Ectodermal cell (in vitro differentiated cells): ENCODE measurements around the gene COX8A. TPM values are rescaled to one million over a fixed set of nuclear protein-coding genes. Genes with fewer than 3 reads are reported as not detected.

Experiments used
- H3K27ac ChIP-seq: 2 replicates; pipeline ENCODE4 v1.7.0; 2013; ENCODE audit warnings: mild to moderate bottlenecking, low read depth, low read length; ENCODE audit not compliant: insufficient read depth, poor library complexity, severe bottlenecking
- H3K27me3 ChIP-seq: 2 replicates; pipeline ENCODE4 v1.7.0; 2013; ENCODE audit warnings: mild to moderate bottlenecking, low read length; ENCODE audit not compliant: insufficient read depth, control insufficient read depth, poor library complexity, severe bottlenecking
- H3K36me3 ChIP-seq: one replicate; pipeline ENCODE4 v1.7.0; 2013; ENCODE audit warnings: low read length; ENCODE audit not compliant: control insufficient read depth, insufficient read depth
- H3K4me1 ChIP-seq: one replicate; pipeline ENCODE4 v1.7.0; 2013; ENCODE audit warnings: low read length; ENCODE audit not compliant: control insufficient read depth, insufficient read depth
- H3K4me3 ChIP-seq: 2 replicates; pipeline ENCODE4 v1.7.0; 2013; ENCODE audit warnings: low read depth, low read length, control low read depth; ENCODE audit not compliant: insufficient read depth
- H3K9me3 ChIP-seq: 2 replicates; pipeline ENCODE4 v1.7.0; 2013; ENCODE audit warnings: mild to moderate bottlenecking, low read length, moderate library complexity; ENCODE audit not compliant: control insufficient read depth
- WGBS, 2 experiments: methylation state at CpG; one replicate each; pipeline ENCODE4 v1.1.7; 2013; ENCODE audit warnings: missing lambda C conversion rate in 2 of 2; 5-methylcytosine and 5-hydroxymethylcytosine counted together
- polyA plus RNA-seq, 4 experiments: library from polyadenylated mRNA; stranded (reverse); fragments of 50-300 nt; gene quantifications; one replicate each; pipeline ENCODE4 v1.2.3, GENCODE V29; 2013

Gene COX8A
- polyA plus RNA-seq (2013, experiment 1 of 4) = 278 TPM
- 266 TPM for polyA plus RNA-seq (2013, experiment 2 of 4)
- polyA plus RNA-seq (2013, experiment 3 of 4) = 286 TPM
- polyA plus RNA-seq (2013, experiment 4 of 4) = 315 TPM

- peak within 1 kb of the TSS; percentile 88 for H3K27ac ChIP-seq
- WGBS, 2 experiments = 1% methylated on average over 67 of the region's 67 CpGs
- H3K36me3 ChIP-seq = no peaks in the 10 kb centered on the region
- H3K9me3 ChIP-seq = no peaks in the 10 kb centered on the region
- peak within 1 kb of the TSS; percentile 77 for H3K4me3 ChIP-seq
- peaks cover 14% of the 10 kb centered on the region for H3K4me1 ChIP-seq
- H3K27me3 ChIP-seq = peaks cover 8% of the 10 kb centered on the region
Observed at GRCh38 chr11:63974259-63975143, at the start of gene COX8A. Gene COX8A, plus strand, starts transcription at chr11:63974620. Its CDS starts 61 bp downstream, at chr11:63974681.

- Histone ChIP-seq H3K4me1 (no peaks in the 10 kb centered on the region), H3K36me3 (no peaks in the 10 kb centered on the region), H3K27ac (no peak overlapping the region), H3K27me3 (no peaks in the 10 kb centered on the region), H3K9me3 (no peaks in the 10 kb centered on the region), H3K4me3 (no peak overlapping the region)
- WGBS, 2 experiments = 91 to 94% methylated on average over 5 of the region's 5 CpGs
Observed at GRCh38 chr11:63929616-63930015, 44.8 kb upstream of the COX8A start.

- no peak overlapping the region for H3K4me3 ChIP-seq
- H3K4me1 ChIP-seq = no peaks in the 10 kb centered on the region
- WGBS, 2 experiments = 82 to 84% methylated on average over 6 of the region's 6 CpGs
- no peaks in the 10 kb centered on the region for H3K9me3 ChIP-seq
- H3K27ac ChIP-seq = no peak overlapping the region
- no peaks in the 10 kb centered on the region for H3K36me3 ChIP-seq
- no peaks in the 10 kb centered on the region for H3K27me3 ChIP-seq
Observed at GRCh38 chr11:63931045-63931444, 43.4 kb upstream of the COX8A start.

GRCh38 chr11:63931876-63932275 is 42.5 kb upstream of the COX8A start:
- no peak overlapping the region for H3K4me3 ChIP-seq
- WGBS, 2 experiments = 86 to 88% methylated on average over 12 of the region's 12 CpGs
- no peak overlapping the region for H3K27ac ChIP-seq
- no peaks in the 10 kb centered on the region for H3K27me3 ChIP-seq
- H3K36me3 ChIP-seq = no peaks in the 10 kb centered on the region
- H3K4me1 ChIP-seq = no peaks in the 10 kb centered on the region
- H3K9me3 ChIP-seq = no peaks in the 10 kb centered on the region

GRCh38 chr11:63933459-63933858 is 41.0 kb upstream of the COX8A start:
- WGBS, 2 experiments = 92 to 97% methylated on average over 1 of the region's 1 CpG
- Histone ChIP-seq H3K27me3 (no peaks in the 10 kb centered on the region), H3K4me3 (no peak overlapping the region), H3K36me3 (no peaks in the 10 kb centered on the region), H3K27ac (no peak overlapping the region), H3K9me3 (no peaks in the 10 kb centered on the region), H3K4me1 (no peaks in the 10 kb centered on the region)

- no peaks in the 10 kb centered on the region for H3K27me3 ChIP-seq
- peak overlapping the region; percentile 52 for H3K27ac ChIP-seq
- peaks cover 3% of the 10 kb centered on the region for H3K4me1 ChIP-seq
- peak overlapping the region; percentile 50 for H3K4me3 ChIP-seq
- no peaks in the 10 kb centered on the region for H3K36me3 ChIP-seq
- WGBS, 2 experiments = 28 to 30% methylated on average over 30 of the region's 30 CpGs
- no peaks in the 10 kb centered on the region for H3K9me3 ChIP-seq
Observed at GRCh38 chr11:63937713-63938478, 36.5 kb upstream of the COX8A start.

- peak within 1 kb of the TSS; percentile 79 for H3K27ac ChIP-seq
- peak within 1 kb of the TSS; percentile 81 for H3K4me3 ChIP-seq
- 0% methylated on average over 88 to 92 of the region's 92 CpGs for WGBS, 2 experiments
- H3K27me3 ChIP-seq = no peaks in the 10 kb centered on the region
- H3K4me1 ChIP-seq = peaks cover 3% of the 10 kb centered on the region
- no peaks in the 10 kb centered on the region for H3K9me3 ChIP-seq
- H3K36me3 ChIP-seq = no peaks in the 10 kb centered on the region
Observed at GRCh38 chr11:63938479-63939396, 35.7 kb upstream of the COX8A start, which contains the start of gene NAA40. Gene NAA40, plus strand, starts transcription at chr11:63939002. Its CDS starts 95 bp downstream, at chr11:63939097.

- Histone ChIP-seq H3K27me3 (no peaks in the 10 kb centered on the region), H3K36me3 (no peaks in the 10 kb centered on the region), H3K4me3 (peak overlapping the region; percentile 81), H3K4me1 (peaks cover 3% of the 10 kb centered on the region), H3K9me3 (no peaks in the 10 kb centered on the region), H3K27ac (peak overlapping the region; percentile 79)
- 7 to 10% methylated on average over 26 of the region's 26 CpGs for WGBS, 2 experiments
Observed at GRCh38 chr11:63939397-63939891, 35.0 kb upstream of the COX8A start.

GRCh38 chr11:63940786-63941185 is 33.6 kb upstream of the COX8A start:
- H3K36me3 ChIP-seq = no peaks in the 10 kb centered on the region
- H3K4me3 ChIP-seq = no peak overlapping the region
- H3K9me3 ChIP-seq = no peaks in the 10 kb centered on the region
- peaks cover 9% of the 10 kb centered on the region for H3K4me1 ChIP-seq
- 95 to 97% methylated on average over 6 of the region's 6 CpGs for WGBS, 2 experiments
- H3K27me3 ChIP-seq = no peaks in the 10 kb centered on the region
- no peak overlapping the region for H3K27ac ChIP-seq
